Measurements from ENCODE around the gene GATA6.
"Not testable (repeated sequence)": the region's sequence is repeated elsewhere in the genome, so short reads cannot be mapped to it uniquely, and the experiment has no call there.

GATA6 gene

GRCh38 chr18:22204996-22205395, 35.6 kb downstream of the GATA6 start:
- DNase-seq (ENCODE audit: low spot score): no peak

- no peak for DNase-seq (ENCODE audit: low spot score)
These were observed 37.8 kb downstream of the GATA6 start for GRCh38 chr18:22207021-22207758.

GRCh38 chr18:22210311-22210754, 40.9 kb downstream of the GATA6 start:
- DNase-seq (ENCODE audit: low spot score): no peak

- no peak for DNase-seq (ENCODE audit: low spot score)
These were observed 42.3 kb downstream of the GATA6 start for GRCh38 chr18:22211657-22212056.

- peak; percentile 48 for DNase-seq (ENCODE audit: low spot score)
These were observed 44.1 kb downstream of the GATA6 start for GRCh38 chr18:22213333-22213973.

- peak; percentile 83 for DNase-seq (ENCODE audit: low spot score)
These were observed 45.5 kb downstream of the GATA6 start for GRCh38 chr18:22214731-22215528.

GRCh38 chr18:22218835-22219234, 49.4 kb downstream of the GATA6 start:
- DNase-seq (ENCODE audit: low spot score): no peak

- no peak for DNase-seq (ENCODE audit: low spot score)
These were observed 50.4 kb downstream of the GATA6 start for GRCh38 chr18:22219568-22220355.

- not testable (repeated sequence) for DNase-seq (ENCODE audit: low spot score)
These were observed 51.2 kb downstream of the GATA6 start for GRCh38 chr18:22220585-22220984.

- DNase-seq (ENCODE audit: low spot score): peak; percentile 40
These were observed 52.0 kb downstream of the GATA6 start for GRCh38 chr18:22221350-22221749.

- peak; percentile 60 for DNase-seq (ENCODE audit: low spot score)
These were observed 54.0 kb downstream of the GATA6 start for GRCh38 chr18:22223254-22223964.

- DNase-seq (ENCODE audit: low spot score): no peak
These were observed 54.6 kb downstream of the GATA6 start for GRCh38 chr18:22223965-22224322.

- no peak for DNase-seq (ENCODE audit: low spot score)
These were observed 55.0 kb downstream of the GATA6 start for GRCh38 chr18:22224339-22224738.

- no peak for DNase-seq (ENCODE audit: low spot score)
These were observed 57.4 kb downstream of the GATA6 start for GRCh38 chr18:22226801-22227200.

GRCh38 chr18:22228976-22229375, 59.6 kb downstream of the GATA6 start:
- DNase-seq (ENCODE audit: low spot score): no peak

- no peak for DNase-seq (ENCODE audit: low spot score)
These were observed 60.2 kb downstream of the GATA6 start for GRCh38 chr18:22229456-22230124.

GRCh38 chr18:22230471-22230945, 61.1 kb downstream of the GATA6 start:
- DNase-seq (ENCODE audit: low spot score): no peak

GRCh38 chr18:22233266-22233665, 63.9 kb downstream of the GATA6 start:
- DNase-seq (ENCODE audit: low spot score): no peak

GRCh38 chr18:22238036-22238435, 68.6 kb downstream of the GATA6 start:
- no peak for DNase-seq (ENCODE audit: low spot score)

GRCh38 chr18:22238681-22239080, 69.3 kb downstream of the GATA6 start:
- no peak for DNase-seq (ENCODE audit: low spot score)

- no peak for DNase-seq (ENCODE audit: low spot score)
These were observed 72.6 kb downstream of the GATA6 start for GRCh38 chr18:22241921-22242361.
